Liver (tissue), 3 donors: ENCODE results near the gene SOX10.

ENCODE experiments used
- CTCF ChIP-seq: fragments of 150-350 bp; IDR thresholded peaks from 2 replicates; pipeline ENCODE4 v1.5.1; 2017; ENCODE audit warnings: improper control_type of control experiment, low read depth, low read length; ENCODE audit not compliant: missing input control
- TAF1 ChIP-seq: conservative IDR thresholded peaks from 2 replicates; pipeline ENCODE4 v1.6.1; 2016; ENCODE audit warnings: antibody characterized with exemption, mild to moderate bottlenecking
- donor health status: healthy.
- donor health status: healthy.

GRCh38 chr22:37990862-37991261 is 6.5 kb upstream of the SOX10 start:
- no peak for TF ChIP-seq CTCF
- no peak for TF ChIP-seq TAF1
